Tibial nerve (tissue), 4 donors: ENCODE results near the gene ZBTB21.

ENCODE experiments used
- CTCF ChIP-seq, 5 experiments: fragments of 200-600 bp in 3 of 5; fragments of 450-650 bp in 2 of 5; sonication (generic) in 3 of 5; IDR thresholded peaks; one replicate each; pipeline ENCODE4 v1.5.1; 2016 to 2019; ENCODE audit warnings: antibody characterized with exemption in 5 of 5, mild to moderate bottlenecking in 3 of 5, moderate library complexity in 2 of 5
- EP300 ChIP-seq, 2 donors: sonication (generic); formaldehyde crosslinking; IDR thresholded peaks; one replicate each; pipeline ENCODE4 v1.6.1; 2017; ENCODE audit warnings: antibody characterized with exemption in 2 of 2, mild to moderate bottlenecking in 1 of 2
- POLR2A ChIP-seq, 2 donors: fragments of 450-650 bp; IDR thresholded peaks; one replicate each; pipeline ENCODE4 v1.6.1; 2017; ENCODE audit warnings: antibody characterized with exemption in 2 of 2, mild to moderate bottlenecking in 2 of 2, moderate library complexity in 2 of 2

- TF ChIP-seq POLR2A (IDR thresholded peaks at IDR 0.05) (no peak), CTCF (IDR thresholded peaks at IDR 0.05) (no peak), EP300 (IDR thresholded peaks at IDR 0.05) (no peak)
Observed at GRCh38 chr21:41948901-41949300, 61.3 kb downstream of the ZBTB21 start.
